Rectal smooth muscle tissue (tissue), 1 donor: ENCODE data around the gene APLNR.
"Not testable (repeated sequence)": the region's sequence is repeated elsewhere in the genome, so short reads cannot be mapped to it uniquely, and the experiment has no call there.

Experiments
- H3K27ac ChIP-seq: one replicate; pipeline ENCODE4 v1.7.0; 2013; ENCODE audit warnings: low read depth, low read length, inconsistent platforms
- H3K27me3 ChIP-seq: one replicate; pipeline ENCODE4 v1.7.0; 2013; ENCODE audit warnings: low read length; ENCODE audit not compliant: control insufficient read depth, insufficient read depth
- H3K36me3 ChIP-seq: one replicate; pipeline ENCODE4 v1.7.0; 2013; ENCODE audit warnings: low read length; ENCODE audit not compliant: control insufficient read depth, insufficient read depth
- H3K4me1 ChIP-seq: one replicate; pipeline ENCODE4 v1.7.0; 2013; ENCODE audit warnings: low read length; ENCODE audit not compliant: control insufficient read depth, insufficient read depth
- H3K4me3 ChIP-seq: one replicate; pipeline ENCODE4 v1.7.0; 2013; ENCODE audit warnings: low read length
- H3K9ac ChIP-seq: one replicate; pipeline ENCODE4 v1.7.0; 2013; ENCODE audit warnings: low read length

The APLNR gene

DNA sequence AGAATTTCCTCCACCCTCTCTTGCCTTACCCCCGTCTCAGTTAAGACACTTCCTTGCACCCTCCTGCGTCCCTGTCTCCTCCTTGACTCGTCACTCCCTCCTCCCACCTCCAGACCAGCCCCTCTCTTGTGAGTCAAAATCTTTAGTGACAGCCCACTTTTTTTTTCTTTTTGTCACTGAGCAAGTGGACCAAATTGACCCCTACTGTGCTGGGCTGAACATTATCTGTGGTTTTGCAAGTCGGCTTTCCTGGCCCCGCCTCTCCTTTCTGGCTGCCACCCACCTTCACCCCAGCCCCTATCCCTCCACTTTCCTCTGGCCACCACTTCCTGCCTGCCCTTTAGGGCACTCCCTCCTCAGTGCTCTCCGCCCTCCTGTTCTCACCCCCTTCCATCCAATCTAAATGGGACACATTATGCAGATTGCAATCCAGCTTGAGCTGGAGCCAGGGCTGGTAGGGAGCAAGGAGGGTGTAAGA, at the start of gene APLNR:
Gene APLNR (minus strand): TSS at position 47 of the 478 bp plus-strand sequence. CDS start 246 bp downstream, outside the sequence.
- H3K4me1 ChIP-seq: no peaks in the 10 kb centered on the region
- no peak within 1 kb of the TSS for H3K9ac ChIP-seq
- H3K36me3 ChIP-seq: no peaks in the 10 kb centered on the region
- peak within 1 kb of the TSS; percentile 35 for H3K4me3 ChIP-seq
- H3K27me3 ChIP-seq: peaks cover 2% of the 10 kb centered on the region
- H3K27ac ChIP-seq: no peak within 1 kb of the TSS

DNA sequence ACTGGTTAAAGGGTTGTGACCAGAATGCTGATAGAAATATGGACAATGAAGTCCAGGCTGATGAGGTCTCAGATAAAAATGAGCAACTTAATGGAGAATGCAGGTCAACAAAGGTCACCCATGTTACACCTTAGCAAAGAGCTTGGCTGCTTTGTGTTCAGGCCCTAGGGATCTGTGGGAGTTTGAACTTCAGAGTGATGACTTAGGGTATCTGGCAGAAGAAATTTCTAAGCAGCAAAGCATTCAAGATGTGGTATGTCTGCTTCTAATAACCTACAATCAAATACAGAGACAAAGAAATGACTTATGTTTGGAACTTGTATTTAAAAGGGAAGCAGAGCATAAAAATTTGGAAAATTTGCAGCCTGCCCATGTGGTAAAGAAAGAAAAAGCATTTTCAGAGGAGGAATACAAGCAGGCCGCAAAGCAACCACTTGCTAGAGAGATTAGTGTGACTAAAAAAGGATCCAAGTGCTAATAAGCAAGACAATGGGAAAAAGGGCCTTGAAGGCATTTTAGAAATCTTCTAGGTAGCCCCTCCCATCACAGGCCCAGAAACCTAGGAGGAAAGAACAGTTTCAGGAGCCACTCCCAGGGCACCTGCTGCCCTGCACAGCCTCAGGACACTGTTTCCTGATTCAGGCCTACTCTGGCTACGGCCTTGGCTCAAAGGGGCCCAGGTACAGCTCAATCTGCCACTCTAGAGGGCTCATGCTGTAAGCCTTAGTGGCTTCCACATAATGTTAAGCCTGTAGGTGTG, 46.4 kb upstream of the APLNR start:
- Histone ChIP-seq H3K4me3 (no peak overlapping the region), H3K4me1 (no peaks in the 10 kb centered on the region), H3K27ac (no peak overlapping the region), H3K9ac (no peak overlapping the region), H3K36me3 (no peaks in the 10 kb centered on the region), H3K27me3 (no peaks in the 10 kb centered on the region)

DNA sequence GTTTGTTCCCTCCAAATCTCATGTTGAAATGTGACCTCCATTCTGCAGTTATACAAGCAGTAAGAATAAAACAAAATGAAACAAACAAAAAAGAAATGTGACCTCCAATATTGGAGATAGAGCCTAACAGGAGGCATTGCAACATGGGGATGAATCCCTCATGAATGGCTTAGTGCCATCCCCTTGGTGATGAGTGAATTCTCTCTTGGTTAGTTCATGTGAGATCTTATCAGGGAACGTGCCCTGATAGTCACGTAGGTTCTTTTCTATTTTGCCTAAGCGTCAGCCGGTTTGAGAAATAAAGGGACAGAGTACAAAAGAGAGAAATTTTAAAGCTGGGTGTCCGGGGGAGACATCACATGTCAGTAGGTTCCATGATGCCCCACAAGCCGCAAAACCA, 44.5 kb upstream of the APLNR start:
- not testable (repeated sequence) for H3K27me3 ChIP-seq, H3K36me3 ChIP-seq, H3K9ac ChIP-seq, H3K27ac ChIP-seq, H3K4me1 ChIP-seq, H3K4me3 ChIP-seq

DNA sequence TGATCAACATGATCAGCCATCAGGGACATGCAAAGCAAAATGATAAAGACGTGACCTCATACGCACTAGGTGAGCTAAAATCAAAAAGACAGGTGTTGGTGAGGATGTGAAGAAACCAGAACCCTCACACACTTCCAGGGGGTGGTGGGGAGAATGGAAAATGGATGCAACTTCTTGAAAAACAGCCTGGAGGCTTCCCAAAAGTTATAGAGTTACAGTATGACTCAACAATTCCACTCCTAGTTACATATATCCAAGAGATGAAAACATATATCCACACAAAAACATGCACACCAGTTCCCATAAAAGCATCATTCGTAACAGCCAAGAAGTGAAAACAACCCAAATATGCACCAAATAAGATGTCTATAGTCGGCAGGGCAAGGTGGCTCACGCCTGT, 42.1 kb upstream of the APLNR start:
- no peaks in the 10 kb centered on the region for H3K36me3 ChIP-seq
- H3K27ac ChIP-seq: no peak overlapping the region
- H3K4me3 ChIP-seq: no peak overlapping the region
- no peaks in the 10 kb centered on the region for H3K27me3 ChIP-seq
- H3K9ac ChIP-seq: no peak overlapping the region
- H3K4me1 ChIP-seq: peaks cover 3% of the 10 kb centered on the region

DNA sequence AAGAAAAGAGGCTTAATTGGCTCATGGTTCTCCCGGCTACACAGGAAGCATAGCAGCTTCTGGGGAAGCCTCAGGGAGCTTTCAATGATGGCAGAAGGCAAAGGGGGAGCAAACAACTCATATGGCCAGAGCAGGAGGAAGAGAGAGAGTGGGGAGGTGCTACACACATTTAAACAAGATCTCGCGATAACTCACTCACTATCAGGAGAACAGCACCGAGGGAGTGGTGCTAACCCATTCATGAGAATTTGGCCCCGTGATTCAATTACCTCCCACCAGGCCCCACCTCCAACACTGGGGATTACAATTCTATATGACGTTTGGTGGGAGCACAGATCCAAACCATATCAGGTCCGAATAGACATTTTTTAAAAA, 41.7 kb upstream of the APLNR start:
- Histone ChIP-seq H3K9ac (no peak overlapping the region), H3K36me3 (no peaks in the 10 kb centered on the region), H3K4me3 (no peak overlapping the region), H3K27ac (no peak overlapping the region), H3K27me3 (no peaks in the 10 kb centered on the region), H3K4me1 (peaks cover 3% of the 10 kb centered on the region)

DNA sequence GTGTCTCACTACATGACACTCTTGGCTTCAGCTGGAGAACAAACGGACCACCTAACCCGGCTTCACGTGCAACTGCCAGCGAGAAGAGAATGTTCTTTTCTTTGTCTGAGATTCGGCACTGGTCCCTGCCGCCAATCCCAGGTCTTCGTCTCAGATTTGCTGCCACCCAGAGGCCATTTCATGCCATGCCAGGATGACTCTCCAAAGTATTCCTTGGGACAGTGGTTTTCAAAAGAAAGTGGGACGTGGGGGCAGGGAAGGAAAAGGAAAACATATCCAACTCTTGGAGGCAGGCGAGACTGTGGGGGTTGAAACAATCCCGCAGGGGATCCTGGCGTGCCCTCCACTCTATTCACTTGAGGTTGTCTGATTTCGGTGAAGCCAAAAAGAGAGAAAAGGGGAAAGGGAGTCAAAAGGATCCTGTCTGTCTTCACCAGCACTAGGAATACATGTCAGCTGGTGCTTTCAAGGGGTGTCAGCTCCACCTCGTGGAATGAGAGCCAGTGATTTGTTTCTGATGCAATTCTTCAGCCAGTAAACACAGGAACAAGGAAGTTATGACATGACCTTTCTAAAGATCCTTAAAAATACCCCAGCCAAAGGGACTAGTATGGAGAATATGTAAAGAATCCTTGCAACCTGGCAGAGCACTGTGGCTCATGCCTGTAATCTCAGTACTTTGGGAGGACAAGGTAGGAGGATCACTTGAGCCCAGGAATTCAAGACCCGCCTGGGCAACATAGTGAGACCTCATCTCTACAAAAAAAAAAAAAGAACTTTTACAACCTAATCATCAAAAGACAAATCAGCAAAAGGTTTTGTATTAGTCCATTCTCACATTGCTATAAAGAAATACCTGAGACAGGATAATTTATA, 41.0 kb upstream of the APLNR start:
- no peaks in the 10 kb centered on the region for H3K36me3 ChIP-seq
- H3K4me1 ChIP-seq: peaks cover 3% of the 10 kb centered on the region
- H3K27ac ChIP-seq: no peak overlapping the region
- no peak overlapping the region for H3K9ac ChIP-seq
- H3K27me3 ChIP-seq: no peaks in the 10 kb centered on the region
- peak overlapping the region; percentile 54 for H3K4me3 ChIP-seq

DNA sequence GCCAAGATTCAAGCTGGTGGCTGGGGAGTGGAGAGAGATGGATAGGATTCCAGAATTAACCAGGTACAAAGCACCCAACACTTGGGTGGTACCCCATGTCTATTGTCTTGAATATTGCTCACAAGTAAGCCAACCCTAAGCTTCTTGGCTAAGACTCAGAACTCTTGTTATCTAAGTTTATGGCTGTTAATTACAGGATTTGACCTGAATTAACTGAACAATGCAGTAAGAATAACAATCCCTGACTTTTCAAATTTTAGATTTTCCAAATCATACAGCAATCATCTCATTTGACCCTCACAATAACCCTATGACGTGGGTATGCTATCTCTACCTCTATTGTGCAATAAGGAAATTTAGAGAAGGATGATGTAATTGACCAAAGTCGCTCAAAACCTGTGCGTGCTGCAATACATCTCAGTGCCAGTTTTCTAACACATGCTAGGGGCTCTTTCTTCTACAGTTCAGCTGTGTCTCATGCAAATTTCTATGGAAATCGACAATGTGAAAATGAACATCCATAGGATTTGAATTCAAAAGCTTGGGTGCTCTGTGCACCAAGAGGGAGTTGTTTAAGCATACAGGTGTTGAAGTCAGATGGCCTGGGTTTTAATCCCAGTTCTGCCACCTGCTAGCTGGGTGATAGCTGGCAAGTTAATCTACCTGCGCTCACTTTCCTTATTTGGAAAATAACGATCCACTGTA, 40.1 kb upstream of the APLNR start:
- Histone ChIP-seq H3K27ac (no peak overlapping the region), H3K4me3 (no peak overlapping the region), H3K4me1 (peaks cover 3% of the 10 kb centered on the region), H3K27me3 (no peaks in the 10 kb centered on the region), H3K36me3 (no peaks in the 10 kb centered on the region), H3K9ac (no peak overlapping the region)

DNA sequence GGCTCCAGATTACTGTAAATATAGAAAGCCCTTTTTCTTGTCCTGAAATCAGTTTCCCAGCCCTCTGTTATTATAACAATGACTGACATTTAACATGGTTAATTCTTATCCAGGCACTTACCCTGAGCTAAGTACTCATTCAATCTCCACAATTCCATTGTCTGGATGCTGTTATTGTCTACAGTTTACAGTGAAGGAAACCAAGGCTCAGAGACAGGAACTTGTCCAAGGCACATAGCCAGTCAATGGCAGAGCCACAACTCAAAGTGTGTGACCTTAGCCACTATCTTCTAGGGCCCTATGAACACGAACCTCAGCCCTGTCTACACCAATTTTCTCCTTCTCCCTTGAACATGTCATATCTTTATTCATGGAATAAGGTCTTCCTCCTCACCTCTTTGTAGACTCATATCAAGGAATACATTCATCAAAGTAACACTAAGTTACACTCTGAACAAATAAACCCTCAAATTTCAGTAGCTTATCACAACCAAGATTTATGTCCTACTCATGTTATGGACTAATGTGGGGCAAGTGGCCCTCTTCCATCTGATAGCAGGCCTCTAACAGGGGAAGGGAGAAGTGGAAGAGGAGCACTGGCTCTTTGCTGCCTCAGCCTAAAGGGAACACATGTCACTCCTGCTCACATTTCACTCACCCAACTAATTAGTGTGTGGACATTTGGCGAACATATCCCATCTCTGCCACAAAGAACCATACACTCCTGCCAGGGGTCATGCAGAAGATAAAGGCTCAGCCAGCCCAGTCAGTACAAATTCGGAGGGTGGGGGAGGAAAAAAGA, 39.3 kb upstream of the APLNR start:
- H3K4me1 ChIP-seq: peaks cover 3% of the 10 kb centered on the region
- no peak overlapping the region for H3K27ac ChIP-seq
- H3K27me3 ChIP-seq: no peaks in the 10 kb centered on the region
- no peaks in the 10 kb centered on the region for H3K36me3 ChIP-seq
- H3K4me3 ChIP-seq: no peak overlapping the region
- H3K9ac ChIP-seq: no peak overlapping the region

DNA sequence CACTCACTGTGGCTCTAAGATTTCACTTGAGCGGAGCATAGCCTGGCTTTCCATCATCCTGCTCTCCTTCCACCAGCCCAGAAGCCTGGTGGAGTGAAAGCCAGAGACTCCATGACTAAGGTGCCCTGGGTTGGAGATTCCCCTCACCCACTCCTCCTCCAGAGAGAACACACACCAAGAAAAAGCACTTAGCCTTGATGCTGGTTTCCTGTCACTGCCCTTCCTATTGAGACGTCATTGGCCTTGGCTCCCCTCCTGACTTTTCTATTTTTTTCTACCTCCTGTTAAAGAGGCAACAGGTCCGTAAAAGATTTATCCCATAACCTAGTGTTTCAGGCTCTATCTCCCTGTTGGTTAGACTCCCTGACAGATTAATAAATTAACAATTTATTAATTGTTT, 38.5 kb upstream of the APLNR start:
- H3K4me3 ChIP-seq: no peak overlapping the region
- H3K27me3 ChIP-seq: no peaks in the 10 kb centered on the region
- no peak overlapping the region for H3K27ac ChIP-seq
- H3K36me3 ChIP-seq: no peaks in the 10 kb centered on the region
- H3K9ac ChIP-seq: no peak overlapping the region
- H3K4me1 ChIP-seq: peaks cover 3% of the 10 kb centered on the region

DNA sequence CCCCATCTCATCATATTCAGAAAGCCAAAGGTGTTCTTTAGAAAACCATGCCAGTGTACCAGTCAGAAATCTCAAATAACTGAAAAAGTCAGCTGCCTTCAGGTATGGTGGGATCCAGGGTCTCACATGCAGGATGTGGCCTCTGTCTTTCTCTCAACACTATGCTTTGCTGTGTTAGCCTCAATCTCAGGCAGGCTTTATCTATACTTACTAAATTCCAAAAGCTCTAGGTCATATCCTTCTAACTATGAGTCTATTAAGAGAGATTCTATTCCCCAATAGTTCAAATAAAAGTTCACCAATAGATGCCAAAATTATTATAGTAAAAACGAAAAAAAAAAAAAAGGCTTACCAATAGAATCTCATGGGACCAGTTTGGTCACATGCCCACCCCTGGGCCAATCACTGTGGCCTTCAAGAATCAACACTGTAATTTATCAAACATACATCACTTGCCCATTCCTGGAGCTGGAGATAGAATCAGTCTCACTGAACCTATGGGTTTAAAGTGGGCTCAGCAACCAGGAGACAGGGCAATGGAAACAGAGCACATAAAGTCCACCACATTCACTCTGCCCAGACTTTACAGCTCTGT, 38.0 kb upstream of the APLNR start:
- Histone ChIP-seq H3K27ac (no peak overlapping the region), H3K27me3 (no peaks in the 10 kb centered on the region), H3K4me1 (peaks cover 3% of the 10 kb centered on the region), H3K36me3 (no peaks in the 10 kb centered on the region), H3K9ac (no peak overlapping the region), H3K4me3 (no peak overlapping the region)

DNA sequence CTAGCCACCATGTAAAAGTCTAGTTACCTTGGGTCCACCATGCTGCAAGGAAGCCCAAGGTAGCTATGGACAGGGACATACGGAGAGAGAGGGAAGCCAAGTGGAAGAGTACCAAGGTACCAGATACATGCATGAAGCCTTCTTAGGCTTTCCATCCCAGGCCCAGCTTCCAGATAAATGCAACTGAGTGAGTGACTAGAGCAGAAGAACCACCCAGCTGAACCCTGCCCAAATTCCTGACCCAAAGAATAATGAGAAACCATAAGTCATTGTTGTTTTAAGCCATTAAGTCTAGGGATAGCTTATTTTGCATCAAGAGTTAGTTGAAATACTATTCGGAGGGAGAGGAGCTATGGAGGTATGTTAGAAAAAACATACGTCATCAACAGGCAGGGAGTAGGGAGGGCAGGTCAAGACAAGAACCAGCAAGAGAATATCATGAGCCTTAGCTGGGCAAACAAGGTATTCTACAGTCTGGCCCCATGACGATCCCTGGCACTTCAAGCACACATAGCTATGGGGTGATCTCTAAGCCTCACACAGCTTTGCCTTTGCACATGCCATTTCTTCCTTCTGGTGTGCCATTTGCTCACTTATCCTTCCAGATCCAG, 36.5 kb upstream of the APLNR start:
- Histone ChIP-seq H3K27ac (no peak overlapping the region), H3K4me1 (peaks cover 3% of the 10 kb centered on the region)

More for the DNA sequence above, 36.5 kb upstream of the APLNR start:
- no peak overlapping the region for H3K9ac ChIP-seq
- H3K27me3 ChIP-seq: no peaks in the 10 kb centered on the region
- no peak overlapping the region for H3K4me3 ChIP-seq
- H3K36me3 ChIP-seq: no peaks in the 10 kb centered on the region
